Neuronal stem cell (in vitro differentiated cells): Measurements from ENCODE around the gene ULK3. TPM values are rescaled to one million over a fixed set of nuclear protein-coding genes. Genes with fewer than 3 reads are reported as not detected.

Source experiments
- DNase-seq: peaks from one replicate; pipeline ENCODE4 v3.0.0-alpha.2; 2013; ENCODE audit warnings: low spot score
- H2AFZ ChIP-seq: one replicate; pipeline ENCODE4 v1.6.1; 2013; ENCODE audit warnings: mild to moderate bottlenecking, low read length, inconsistent platforms
- H2AK5ac ChIP-seq: 2 replicates; pipeline ENCODE4 v1.6.1; 2013; ENCODE audit warnings: low read depth, mild to moderate bottlenecking, inconsistent platforms, low read length, moderate library complexity, mixed read lengths
- H2BK120ac ChIP-seq: 2 replicates; pipeline ENCODE4 v1.6.1; 2013; ENCODE audit warnings: low read depth, mild to moderate bottlenecking, inconsistent platforms, low read length, moderate library complexity, mixed read lengths
- H2BK12ac ChIP-seq: one replicate; pipeline ENCODE4 v1.6.1; 2013; ENCODE audit warnings: low read length, inconsistent platforms
- H2BK15ac ChIP-seq: 2 replicates; pipeline ENCODE4 v1.6.1; 2013; ENCODE audit warnings: mild to moderate bottlenecking, low read length, inconsistent platforms, mixed read lengths
- H2BK5ac ChIP-seq: one replicate; pipeline ENCODE4 v1.6.1; 2013; ENCODE audit warnings: inconsistent platforms, mild to moderate bottlenecking, low read length, moderate library complexity
- H3K14ac ChIP-seq: one replicate; pipeline ENCODE4 v1.6.1; 2013; ENCODE audit warnings: low read length, inconsistent platforms
- H3K18ac ChIP-seq: 2 replicates; pipeline ENCODE4 v1.6.1; 2013; ENCODE audit warnings: low read length, inconsistent platforms
- H3K23ac ChIP-seq: 2 replicates; pipeline ENCODE4 v1.6.1; 2013; ENCODE audit warnings: low read depth, mild to moderate bottlenecking, mixed read lengths, low read length, inconsistent platforms; ENCODE audit not compliant: poor library complexity
- H3K27ac ChIP-seq: replicated peaks from 3 replicates; pipeline ENCODE4 v1.5.1; 2013; ENCODE audit warnings: low read length, inconsistent platforms
- H3K27me3 ChIP-seq, 3 experiments: 2 replicates each; pipeline ENCODE4 v1.6.1; 2013; ENCODE audit warnings: low read length in 3 of 3, mild to moderate bottlenecking in 2 of 3, inconsistent platforms in 1 of 3, low read depth in 1 of 3, mixed read lengths in 1 of 3, moderate library complexity in 1 of 3; ENCODE audit not compliant: control insufficient read depth in 3 of 3, insufficient read depth in 3 of 3
- H3K36me3 ChIP-seq, 2 donors: replicated peaks in 1 of 2; 2 replicates each; pipeline ENCODE4 v1.6.1; 2013; ENCODE audit warnings: low read length in 2 of 2; ENCODE audit not compliant: control insufficient read depth in 2 of 2, insufficient read depth in 2 of 2
- H3K4ac ChIP-seq: 2 replicates; pipeline ENCODE4 v1.6.1; 2013; ENCODE audit warnings: inconsistent platforms, mild to moderate bottlenecking, low read length, moderate library complexity
- H3K4me1 ChIP-seq, 2 donors: 1 replicate in 1 of 2; 2 replicates in 1 of 2; pipeline ENCODE4 v1.6.1; 2013; ENCODE audit warnings: low read length in 2 of 2, low read depth in 1 of 2; ENCODE audit not compliant: control insufficient read depth in 2 of 2, insufficient read depth in 1 of 2
- H3K4me2 ChIP-seq: one replicate; pipeline ENCODE4 v1.6.1; 2013; ENCODE audit warnings: mild to moderate bottlenecking, low read length, inconsistent platforms; ENCODE audit not compliant: insufficient read depth, poor library complexity, severe bottlenecking
- H3K4me3 ChIP-seq, 2 donors: 2 replicates each; pipeline ENCODE4 v1.5.1; 2013; ENCODE audit warnings: low read length in 2 of 2, mild to moderate bottlenecking in 2 of 2, inconsistent platforms in 1 of 2, moderate library complexity in 1 of 2
- H3K79me1 ChIP-seq: one replicate; pipeline ENCODE4 v1.6.1; 2013; ENCODE audit warnings: low read depth, mild to moderate bottlenecking, inconsistent platforms, low read length, moderate library complexity
- H3K9ac ChIP-seq: one replicate; pipeline ENCODE4 v1.6.1; 2013; ENCODE audit warnings: mild to moderate bottlenecking, low read depth, low read length, inconsistent platforms; ENCODE audit not compliant: poor library complexity
- H3K9me3 ChIP-seq, 2 donors: replicated peaks in 1 of 2; 2 replicates each; pipeline versions ENCODE3 to v1.6.1; 2013; ENCODE audit warnings: low read length in 2 of 2, mild to moderate bottlenecking in 2 of 2, inconsistent platforms in 1 of 2, low read depth in 1 of 2, mixed read lengths in 1 of 2, moderate library complexity in 1 of 2; ENCODE audit not compliant: control insufficient read depth in 2 of 2, insufficient read depth in 1 of 2
- H4K8ac ChIP-seq: one replicate; pipeline ENCODE4 v1.6.1; 2013; ENCODE audit warnings: low read depth, mild to moderate bottlenecking, inconsistent platforms, low read length, moderate library complexity
- H4K91ac ChIP-seq: one replicate; pipeline ENCODE4 v1.6.1; 2013; ENCODE audit warnings: low read length, low read depth, mild to moderate bottlenecking, inconsistent platforms; ENCODE audit not compliant: poor library complexity
- WGBS, 2 donors: extraction: QIAGEN DNeasy Blood & Tissue Kit; methylation state at CpG; one replicate each; pipeline ENCODE4 v1.1.7; 2013; ENCODE audit warnings: missing lambda C conversion rate in 2 of 2, mixed read lengths in 1 of 2; ENCODE audit not compliant: insufficient read length in 2 of 2, insufficient replicate concordance in 1 of 2; ENCODE audit errors: extremely low coverage in 2 of 2; 5-methylcytosine and 5-hydroxymethylcytosine counted together
- small RNA-seq: library from polyadenylated mRNA; stranded (forward); fragments of <200 nt; extraction: miRNeasy Mini kit (QIAGEN cat#:217004); gene quantifications from one replicate; pipeline ENCODE3, GENCODE V24; 2013; ENCODE audit not compliant: insufficient read depth

The ULK3 gene

GRCh38 chr15:74787251-74788041, 55.5 kb downstream of the ULK3 start:
- Histone ChIP-seq H3K27ac (no peak overlapping the region), H2BK120ac (no peak overlapping the region), H2AK5ac (no peak overlapping the region), H3K23ac (no peak overlapping the region), H2AFZ (no peak overlapping the region), H3K4me3 (no peak overlapping the region), H2BK15ac (no peak overlapping the region), H3K27me3 (no peaks in the 10 kb centered on the region), H3K36me3 (peaks cover 3 to 28% of the 10 kb centered on the region in 2 donors), H3K79me1 (peaks cover 18% of the 10 kb centered on the region), H3K4me1 (peaks cover 10 to 22% of the 10 kb centered on the region in 2 donors), H3K4me2 (no peak overlapping the region), H3K9me3 (no peaks in the 10 kb centered on the region), H4K91ac (no peak overlapping the region), H2BK5ac (no peak overlapping the region), H3K9ac (no peak overlapping the region), H3K14ac (no peak overlapping the region), H3K4ac (no peak overlapping the region), H2BK12ac (no peak overlapping the region), H3K18ac (no peak overlapping the region), H4K8ac (no peak overlapping the region)
- WGBS, 2 donors: no CpG with 5 or more reads among the region's 13 CpGs
- DNase-seq: no peak

- no peak overlapping the region for H3K4ac ChIP-seq
- H3K27me3 ChIP-seq: peaks cover 0 to under 1% (median 0%) of the 10 kb centered on the region in 3 experiments
- no peak overlapping the region for H3K14ac ChIP-seq
- no peak overlapping the region for H2BK12ac ChIP-seq
- no peak overlapping the region for H2BK15ac ChIP-seq
- peaks cover 10 to 21% of the 10 kb centered on the region in 2 donors for H3K4me1 ChIP-seq
- H3K23ac ChIP-seq: no peak overlapping the region
- H4K91ac ChIP-seq: no peak overlapping the region
- H3K36me3 ChIP-seq: peaks cover 3 to 26% of the 10 kb centered on the region in 2 donors
- no peak overlapping the region for H3K27ac ChIP-seq
- no peak overlapping the region for H2BK120ac ChIP-seq
- peaks cover 15% of the 10 kb centered on the region for H3K79me1 ChIP-seq
- no peak overlapping the region for H3K9ac ChIP-seq
- WGBS, 2 donors: no CpG with 5 or more reads among the region's 7 CpGs
- no peak overlapping the region for H2BK5ac ChIP-seq
- no peak for DNase-seq
- no peaks in the 10 kb centered on the region for H3K9me3 ChIP-seq
- no peak overlapping the region for H3K4me3 ChIP-seq
- H3K18ac ChIP-seq: no peak overlapping the region
- no peak overlapping the region for H2AK5ac ChIP-seq
- H2AFZ ChIP-seq: no peak overlapping the region
- H4K8ac ChIP-seq: no peak overlapping the region
- no peak overlapping the region for H3K4me2 ChIP-seq
Observed at GRCh38 chr15:74786551-74787165, 56.3 kb downstream of the ULK3 start.

Small RNA genes within 50 kb of the gene (small RNA-seq; reads per million reads assigned to genes)
- gene CPLX3 (not detected), gene MIR4513 (not detected), gene MIR6882 (4.3 reads per million, percentile 11 among the genes with 10 or more reads in this experiment)
